ENCODE measurements around the gene EEFSEC. TPM values are rescaled to one million over a fixed set of nuclear protein-coding genes. Genes with fewer than 3 reads are reported as not detected.

Gene EEFSEC
- polyA plus RNA-seq, 1 donor from 2014 or later: 4.6 TPM

- Histone ChIP-seq H4K20me1 (ENCODE audit: insufficient read depth) (no peaks in the 10 kb centered on the region), H3K9ac (ENCODE audit: low read length) (no peak overlapping the region), H3K4me2 (ENCODE audit: low read length) (no peak overlapping the region), H2AFZ (ENCODE audit: low read depth, low read length) (no peak overlapping the region), H3K27ac (ENCODE audit: low read length) (no peak overlapping the region), H3K79me2 (replicated peaks; ENCODE audit: insufficient read depth, low read length) (no peaks in the 10 kb centered on the region), H3K9me3 (ENCODE audit: low read length) (no peaks in the 10 kb centered on the region), H3K36me3 (ENCODE audit: insufficient read depth, low read length) (no peaks in the 10 kb centered on the region), H3K27me3 (ENCODE audit: insufficient read depth, low read depth, low read length) (no peaks in the 10 kb centered on the region), H3K4me3 (ENCODE audit: low read length) (no peak overlapping the region), H3F3A (ENCODE audit: insufficient read depth, low read length, poor library complexity, severe bottlenecking) (no peaks in the 10 kb centered on the region), H3K9me2 (ENCODE audit: insufficient read depth, low read length) (no peaks in the 10 kb centered on the region)
- TF ChIP-seq TAF1 (IDR thresholded peaks at IDR 0.05; ENCODE audit: low read depth) (no peak), POLR2AphosphoS5 (IDR thresholded peaks at IDR 0.05) (no peak), EZH2 (IDR thresholded peaks at IDR 0.05; ENCODE audit: borderline replicate concordance, insufficient read depth, low read length, poor library complexity, severe bottlenecking) (no peak), EP300 (conservative IDR thresholded peaks at IDR 0.05; ENCODE audit: poor library complexity, severe bottlenecking) (no peak), MXI1 (conservative IDR thresholded peaks at IDR 0.05; ENCODE audit: poor library complexity, severe bottlenecking) (no peak), RAD21 (conservative IDR thresholded peaks at IDR 0.05) (no peak), REST (IDR thresholded peaks at IDR 0.05; ENCODE audit: borderline replicate concordance) (no peak), SMC3 (conservative IDR thresholded peaks at IDR 0.05; ENCODE audit: poor library complexity) (no peak), CTCF (IDR thresholded peaks at IDR 0.05; ENCODE audit: poor library complexity, severe bottlenecking) (no peak)
These were observed 177.0 kb downstream of the EEFSEC start for GRCh38 chr3:128330214-128330842.

- Histone ChIP-seq H3K27me3 (ENCODE audit: insufficient read depth, low read depth, low read length) (no peaks in the 10 kb centered on the region), H3K9me2 (ENCODE audit: insufficient read depth, low read length) (no peaks in the 10 kb centered on the region), H3K9ac (ENCODE audit: low read length) (no peak overlapping the region), H4K20me1 (ENCODE audit: insufficient read depth) (no peaks in the 10 kb centered on the region), H3F3A (ENCODE audit: insufficient read depth, low read length, poor library complexity, severe bottlenecking) (no peaks in the 10 kb centered on the region), H3K9me3 (ENCODE audit: low read length) (no peaks in the 10 kb centered on the region), H2AFZ (ENCODE audit: low read depth, low read length) (no peak overlapping the region), H3K36me3 (ENCODE audit: insufficient read depth, low read length) (no peaks in the 10 kb centered on the region), H3K27ac (ENCODE audit: low read length) (no peak overlapping the region), H3K4me3 (ENCODE audit: low read length) (no peak overlapping the region), H3K79me2 (replicated peaks; ENCODE audit: insufficient read depth, low read length) (no peaks in the 10 kb centered on the region), H3K4me2 (ENCODE audit: low read length) (no peak overlapping the region)
- TF ChIP-seq RAD21 (conservative IDR thresholded peaks at IDR 0.05): no peak
These were observed 180.9 kb downstream of the EEFSEC start for GRCh38 chr3:128334086-128334645.

Data from neural cell (in vitro differentiated cells).